ENCODE data around the gene SMOC2.

The SMOC2 gene

GRCh38 chr6:168494726-168495125, 53.7 kb downstream of the SMOC2 start:
- DNase-seq, result no peak

GRCh38 chr6:168495133-168495532, 54.1 kb downstream of the SMOC2 start:
- DNase-seq, result no peak

- DNase-seq, result no peak
Measured at GRCh38 chr6:168495636-168496035, 54.7 kb downstream of the SMOC2 start.

DNA sequence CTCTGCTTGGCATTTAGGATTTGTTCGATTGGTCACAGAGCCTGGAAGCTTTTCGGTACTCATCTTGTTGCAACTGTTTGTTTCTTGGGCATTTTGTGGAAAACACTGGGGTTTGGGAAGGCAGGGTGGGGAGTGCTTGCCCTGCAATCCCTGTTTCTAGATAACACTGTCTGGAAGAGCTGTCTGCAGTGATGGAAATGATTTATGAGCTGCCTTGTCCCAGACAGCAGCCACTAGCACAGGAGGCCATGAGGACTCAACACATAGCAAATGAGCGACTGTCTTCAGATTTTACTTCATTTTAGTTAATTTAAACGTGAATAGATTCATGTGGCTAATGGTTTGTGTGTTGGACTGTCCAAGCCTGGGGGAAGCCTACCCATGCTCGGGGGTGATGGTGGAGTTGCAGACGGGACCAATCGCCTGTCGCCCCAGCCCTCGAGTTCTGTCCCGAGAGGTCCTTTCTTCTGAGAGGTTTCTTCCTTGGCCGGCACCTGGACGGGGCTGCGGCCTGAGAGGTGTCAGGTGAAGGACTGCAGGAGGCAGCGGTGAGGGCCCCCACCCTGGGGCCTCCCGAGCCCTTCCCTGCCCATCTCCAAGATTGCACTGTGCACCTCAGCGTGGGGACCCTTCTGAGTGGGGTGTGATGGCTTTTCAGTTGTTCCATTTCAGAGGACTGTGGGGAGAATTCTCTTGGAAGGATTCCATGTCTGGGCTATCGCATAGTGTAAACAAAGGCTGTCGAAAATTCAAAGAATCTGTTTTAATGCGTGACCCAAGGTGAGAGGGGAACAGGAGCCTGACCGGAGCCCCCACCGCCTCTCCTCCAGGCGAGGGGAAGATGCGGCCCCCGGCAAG, 55.4 kb downstream of the SMOC2 start:
- DNase-seq, result no peak

DNA sequence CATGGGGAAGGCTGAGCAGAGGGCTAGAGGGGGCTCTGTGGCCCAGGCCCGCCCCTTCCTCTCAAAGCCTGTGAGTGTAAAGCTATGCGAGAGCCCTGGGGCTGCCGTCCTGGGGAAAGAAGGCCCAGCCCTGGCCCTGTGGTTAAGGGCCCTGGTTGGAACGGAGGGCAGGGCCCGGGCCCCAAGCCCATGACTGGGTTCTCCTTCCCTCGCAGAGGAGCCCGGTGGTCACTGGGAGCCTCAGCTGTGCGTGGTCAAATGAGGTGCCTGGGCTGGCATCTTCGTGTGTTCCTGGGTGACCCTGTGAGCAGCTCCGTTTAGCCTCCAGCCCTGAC, 56.0 kb downstream of the SMOC2 start:
- no peak for DNase-seq

- DNase-seq, result no peak
Measured at GRCh38 chr6:168497381-168497780, 56.4 kb downstream of the SMOC2 start.

DNA sequence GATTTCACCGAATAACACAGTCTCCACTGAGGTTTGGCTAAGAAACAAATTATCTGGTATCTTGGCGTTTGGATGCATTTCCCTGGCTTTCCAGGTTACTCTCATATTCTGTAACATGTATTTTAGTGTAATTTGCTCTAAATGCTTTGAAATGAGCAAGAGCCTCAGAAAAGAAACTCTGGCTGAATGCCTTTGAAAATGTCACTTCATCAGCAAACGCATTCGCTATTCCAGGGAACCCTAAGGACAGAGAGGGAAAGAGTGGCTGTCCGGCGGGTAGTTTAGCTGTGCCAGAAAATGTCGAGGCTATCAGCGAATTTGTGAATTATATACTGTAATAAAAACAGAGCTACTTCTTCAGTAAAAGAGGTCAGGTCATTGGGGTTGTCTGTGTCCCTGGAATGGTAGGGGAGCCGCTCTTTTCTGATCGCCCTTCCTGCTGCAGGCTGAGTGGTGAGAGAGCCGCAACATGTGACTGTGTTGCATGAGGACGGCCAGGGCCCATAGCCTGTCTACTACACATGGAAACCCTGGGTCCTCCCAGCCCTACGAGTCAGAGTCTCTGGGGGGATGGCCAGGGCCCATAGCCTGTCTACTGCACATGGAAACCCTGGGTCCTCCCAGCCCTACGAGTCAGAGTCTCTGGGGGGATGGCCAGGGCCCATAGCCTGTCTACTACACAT, 57.3 kb downstream of the SMOC2 start:
- DNase-seq, result no peak

DNA sequence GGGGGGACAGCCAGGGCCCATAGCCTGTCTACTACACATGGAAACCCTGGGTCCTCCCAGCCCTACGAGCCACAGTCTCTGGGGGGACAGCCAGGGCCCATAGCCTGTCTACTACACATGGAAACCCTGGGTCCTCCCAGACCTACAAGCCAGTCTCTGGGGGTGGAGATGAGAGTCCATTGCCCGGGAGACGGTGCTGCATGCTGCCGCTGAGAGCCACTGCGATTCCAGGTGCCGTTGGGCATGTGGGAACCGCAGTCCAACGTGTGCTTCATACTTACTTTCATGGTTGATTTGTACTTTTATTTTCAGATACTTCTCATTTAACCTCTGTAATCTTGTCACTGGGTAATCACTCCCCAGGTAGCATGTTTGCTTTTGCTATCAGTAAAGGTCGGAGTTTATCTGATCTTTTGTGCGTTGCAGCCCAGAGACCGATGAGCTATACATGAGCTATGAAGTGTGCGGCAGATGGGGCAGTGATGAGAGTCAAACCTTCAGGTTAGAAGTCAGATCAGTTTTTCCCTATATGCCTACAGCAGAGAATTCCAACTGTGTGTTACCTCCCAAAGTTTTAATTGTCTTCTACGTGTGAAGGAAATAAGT, 58.2 kb downstream of the SMOC2 start:
- DNase-seq, result no peak

GRCh38 chr6:168500519-168500918, 59.5 kb downstream of the SMOC2 start:
- DNase-seq, result no peak

DNA sequence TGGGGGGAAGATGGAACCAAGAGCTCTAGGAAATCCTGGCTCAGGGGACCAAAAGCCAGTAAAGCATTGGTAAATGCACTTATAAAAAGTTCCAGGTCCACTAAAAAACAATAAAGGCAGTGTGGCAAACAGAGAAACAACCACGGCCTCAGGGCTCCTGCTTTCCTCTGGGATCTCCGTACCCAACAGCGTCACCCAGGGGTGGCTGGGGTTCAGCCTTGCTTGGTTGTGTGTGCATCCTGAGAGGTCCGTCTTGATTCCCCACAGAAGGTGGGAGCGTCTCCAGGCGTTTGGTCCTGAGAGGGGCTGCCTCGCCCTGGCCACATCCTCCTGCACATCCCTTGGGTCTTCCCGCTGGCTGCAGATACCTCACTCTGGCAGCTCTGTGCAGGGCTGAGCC, 60.6 kb downstream of the SMOC2 start:
- no peak for DNase-seq

DNA sequence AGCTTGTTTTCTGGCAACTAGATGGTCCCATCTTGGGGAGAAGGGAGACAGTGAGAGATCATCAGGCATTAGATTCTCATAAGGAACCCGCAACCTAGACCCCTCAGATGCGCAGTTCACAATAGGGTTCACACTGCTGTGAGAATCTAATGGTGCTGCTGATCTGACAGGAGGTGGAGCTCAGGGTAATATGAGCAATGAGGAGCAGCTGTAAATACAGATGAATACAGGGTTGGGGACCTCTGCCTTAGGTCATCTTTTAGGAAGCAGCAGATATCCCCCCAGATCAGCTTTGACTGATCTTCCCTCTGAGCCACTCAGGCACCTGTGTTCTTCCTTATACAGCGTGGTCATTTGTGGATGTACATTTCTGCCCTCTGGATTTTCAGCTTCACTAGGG, 63.4 kb downstream of the SMOC2 start:
- DNase-seq, result no peak

- DNase-seq, result no peak
Measured at GRCh38 chr6:168506460-168506859, 65.5 kb downstream of the SMOC2 start.

GRCh38 chr6:168507297-168507696, 66.3 kb downstream of the SMOC2 start:
- DNase-seq, result no peak

DNA sequence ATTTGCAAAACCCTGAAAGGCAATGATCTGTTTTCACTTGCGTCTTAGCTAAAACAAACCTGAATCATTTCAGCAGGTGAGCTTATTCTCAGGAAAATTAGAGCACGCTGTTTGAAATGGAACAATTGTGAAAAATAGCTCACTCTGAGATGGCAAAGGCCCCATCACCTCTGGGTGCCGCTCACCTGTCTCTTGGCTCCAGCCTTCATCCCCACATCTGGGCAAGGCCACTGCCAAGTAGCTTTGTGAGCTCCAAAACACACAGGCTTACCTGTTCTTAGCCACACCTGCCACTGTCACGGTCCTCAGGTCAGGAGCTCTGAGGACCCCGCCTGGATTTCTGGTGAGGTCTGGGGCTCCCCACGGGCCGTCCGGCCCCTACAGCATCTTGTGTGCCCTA, 66.7 kb downstream of the SMOC2 start:
- no peak for DNase-seq

- DNase-seq, result no peak
Measured at GRCh38 chr6:168508903-168509302, 67.9 kb downstream of the SMOC2 start.

- DNase-seq, result no peak
Measured at GRCh38 chr6:168513766-168514165, 72.8 kb downstream of the SMOC2 start.

DNA sequence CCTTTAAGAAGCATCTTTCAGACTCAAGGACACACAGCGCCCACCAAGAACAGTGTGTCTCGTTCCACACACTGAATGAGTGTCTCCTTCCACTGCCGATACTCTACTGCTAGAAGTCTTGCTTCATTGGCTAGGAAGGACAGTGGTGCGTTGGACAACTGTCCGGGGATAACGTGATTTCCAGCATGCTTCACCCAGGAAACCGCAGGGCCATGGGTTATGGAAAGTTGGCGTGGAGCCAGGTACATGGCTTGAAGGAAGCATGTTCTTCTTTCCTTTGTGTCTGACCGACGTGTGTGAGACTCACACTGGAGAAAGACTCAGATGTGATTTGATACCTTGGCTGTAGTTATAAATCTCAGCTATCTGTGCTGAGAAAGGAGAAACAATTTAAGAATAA, 73.2 kb downstream of the SMOC2 start:
- DNase-seq, result no peak

DNA sequence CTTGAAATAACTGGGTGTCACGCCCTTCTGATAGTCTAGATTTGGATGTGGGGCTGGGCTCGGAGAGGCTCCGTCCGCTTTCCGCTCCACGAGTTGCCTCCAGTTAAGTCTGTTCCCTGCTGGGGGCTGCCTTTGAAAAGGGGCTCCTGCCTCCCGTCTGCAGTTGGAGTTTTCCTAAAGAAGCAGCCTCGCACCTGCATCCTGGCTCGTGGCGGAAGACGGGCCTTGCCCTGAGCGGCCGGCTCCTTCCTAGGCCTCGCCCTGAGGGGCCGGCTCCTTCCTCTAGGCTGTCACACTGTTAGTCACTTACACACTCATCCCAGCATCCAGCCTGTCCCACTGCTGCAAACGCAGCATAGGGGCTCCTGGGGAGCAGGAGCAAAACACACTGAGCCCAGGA, 74.4 kb downstream of the SMOC2 start:
- DNase-seq, result no peak

DNA sequence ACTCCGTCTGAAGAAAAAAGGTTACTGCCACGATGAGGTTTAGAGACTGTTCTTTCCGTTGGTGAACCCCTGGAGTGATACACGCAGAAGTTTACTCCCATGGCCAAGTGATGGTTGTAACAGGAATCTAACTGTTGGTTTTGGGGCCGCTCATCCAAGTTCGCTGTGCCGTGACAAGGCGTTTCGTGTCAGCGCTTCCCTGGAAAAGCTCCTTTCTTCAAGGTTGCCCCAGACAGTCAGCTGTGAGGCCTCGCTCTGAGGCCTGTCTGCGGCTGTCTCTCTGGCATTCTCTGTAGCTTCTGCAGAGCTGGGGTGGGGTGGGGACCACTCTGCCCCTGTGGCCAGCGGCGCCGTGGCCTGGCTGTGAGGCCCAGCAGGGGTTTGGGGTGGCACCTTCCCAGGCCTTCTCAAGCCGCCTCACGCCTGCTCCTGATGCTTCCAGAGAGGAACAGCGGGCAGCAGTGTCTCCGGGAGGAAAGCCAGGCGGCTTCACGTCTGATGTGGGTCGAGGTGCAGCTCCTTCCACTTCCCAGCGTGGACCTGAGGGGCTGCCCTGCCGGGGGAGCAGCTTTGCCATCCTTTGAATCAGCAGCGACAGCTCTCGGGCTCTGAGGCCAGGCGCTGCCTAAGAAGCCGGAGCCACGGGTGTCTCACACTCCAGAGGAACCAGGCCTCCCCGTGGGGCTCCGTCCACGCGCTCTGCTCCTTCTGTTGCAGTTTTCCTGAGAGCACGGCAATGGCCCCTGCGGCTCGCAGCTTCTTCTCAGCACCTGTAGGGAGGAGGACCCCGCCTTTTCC, 76.2 kb downstream of the SMOC2 start:
- no peak for DNase-seq

DNA sequence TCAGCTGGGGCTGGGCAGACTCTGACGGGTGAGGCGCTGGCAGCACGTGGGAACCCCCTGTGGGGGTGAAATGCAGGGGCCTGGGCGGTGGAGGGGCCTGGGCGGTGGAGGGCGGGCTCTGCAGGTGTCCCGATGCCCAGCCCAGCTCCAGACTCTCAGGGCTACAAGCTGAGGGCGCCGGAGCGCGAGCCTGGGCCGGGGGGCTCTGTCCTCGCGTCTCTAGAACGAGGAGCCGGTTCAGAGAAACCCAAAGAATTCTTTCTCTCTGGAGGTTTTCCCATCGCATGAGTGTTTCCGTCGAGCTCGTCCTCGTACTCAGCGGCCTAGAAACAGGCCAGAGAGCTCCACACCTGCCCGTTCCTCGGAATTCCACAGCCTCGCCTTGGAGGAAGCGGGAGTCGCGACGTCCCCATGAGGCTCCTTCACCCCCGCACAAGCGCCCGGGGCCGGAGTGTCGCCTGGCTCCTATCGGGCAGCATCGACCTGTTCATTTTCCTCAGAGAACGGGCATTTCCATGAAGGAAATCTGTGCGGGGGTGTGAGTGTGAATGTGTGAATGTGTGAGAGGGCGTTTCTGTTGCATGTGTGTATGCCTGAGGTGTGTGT, 76.9 kb downstream of the SMOC2 start:
- DNase-seq, result no peak

GRCh38 chr6:168518348-168518745, 77.4 kb downstream of the SMOC2 start:
- DNase-seq, result no peak

- DNase-seq, result no peak
Measured at GRCh38 chr6:168518867-168519266, 77.9 kb downstream of the SMOC2 start.

DNA sequence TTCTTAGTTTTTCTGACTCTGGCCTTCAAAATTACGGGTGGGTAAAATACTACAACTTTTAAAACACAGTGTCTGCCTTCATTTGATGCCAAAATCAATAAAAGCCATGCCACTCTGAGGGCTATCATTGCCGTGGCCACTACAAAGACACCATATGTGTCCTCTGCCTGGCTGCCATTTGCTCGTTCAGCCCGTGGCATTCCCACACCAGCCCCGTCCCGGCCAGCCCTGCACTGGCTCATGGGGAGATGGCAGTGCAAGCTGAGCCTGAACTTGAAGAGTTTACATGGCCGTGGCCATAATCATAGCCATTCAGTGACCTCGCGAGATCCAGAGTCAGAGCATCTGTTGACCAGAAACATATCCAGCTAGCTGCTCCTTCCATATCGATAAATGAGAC, 79.2 kb downstream of the SMOC2 start:
- no peak for DNase-seq
